ENCODE measurements around the gene YEATS4.

YEATS4 gene

GRCh38 chr12:69396041-69396440 lies 36.5 kb downstream of the YEATS4 start:
- DNase-seq = no peak

GRCh38 chr12:69396963-69397362 lies 37.4 kb downstream of the YEATS4 start:
- no peak for DNase-seq

GRCh38 chr12:69397978-69398377 lies 38.4 kb downstream of the YEATS4 start:
- DNase-seq = no peak

GRCh38 chr12:69401940-69402339 lies 42.4 kb downstream of the YEATS4 start:
- DNase-seq = no peak

GRCh38 chr12:69404851-69405565 lies 45.5 kb downstream of the YEATS4 start:
- DNase-seq = no peak

- DNase-seq = no peak
Observed at GRCh38 chr12:69405566-69405865, 46.0 kb downstream of the YEATS4 start.

- DNase-seq = no peak
Observed at GRCh38 chr12:69406217-69406616, 46.7 kb downstream of the YEATS4 start.

- no peak for DNase-seq
Observed at GRCh38 chr12:69410571-69410970, 51.0 kb downstream of the YEATS4 start.

- DNase-seq = no peak
Observed at GRCh38 chr12:69412655-69413054, 53.1 kb downstream of the YEATS4 start.

GRCh38 chr12:69415471-69416275 lies 56.1 kb downstream of the YEATS4 start:
- no peak for DNase-seq

- DNase-seq = no peak
Observed at GRCh38 chr12:69417231-69417630, 57.7 kb downstream of the YEATS4 start.

GRCh38 chr12:69417741-69418167 lies 58.2 kb downstream of the YEATS4 start:
- no peak for DNase-seq

GRCh38 chr12:69419701-69420100 lies 60.2 kb downstream of the YEATS4 start:
- DNase-seq = no peak

- DNase-seq = no peak
Observed at GRCh38 chr12:69421548-69421947, 62.0 kb downstream of the YEATS4 start.

GRCh38 chr12:69423037-69423905 lies 63.7 kb downstream of the YEATS4 start:
- DNase-seq = no peak

- no peak for DNase-seq
Observed at GRCh38 chr12:69425417-69425816, 65.9 kb downstream of the YEATS4 start.

- DNase-seq = no peak
Observed at GRCh38 chr12:69428351-69429073, 69.0 kb downstream of the YEATS4 start.

- no peak for DNase-seq
Observed at GRCh38 chr12:69430942-69431590, 71.5 kb downstream of the YEATS4 start.

- DNase-seq = no peak
Observed at GRCh38 chr12:69431591-69432222, 72.2 kb downstream of the YEATS4 start.

- no peak for DNase-seq
Observed at GRCh38 chr12:69433653-69434052, 74.1 kb downstream of the YEATS4 start.

GRCh38 chr12:69435644-69436043 lies 76.1 kb downstream of the YEATS4 start:
- DNase-seq = no peak

- DNase-seq = no peak
Observed at GRCh38 chr12:69437073-69437472, 77.5 kb downstream of the YEATS4 start.
